Liver (tissue), 3 donors: ENCODE data around the gene NAV2.
A peak's percentile ranks its signal among the peaks of the same experiment; 100 is the strongest.

Source experiments
- JUND ChIP-seq, 2 donors: IDR thresholded peaks; 2 replicates each; pipeline ENCODE4 v1.6.1; 2016; ENCODE audit warnings: antibody characterized with exemption in 2 of 2
- YY1 ChIP-seq: IDR thresholded peaks from 2 replicates; pipeline ENCODE4 v1.6.1; 2016; ENCODE audit warnings: antibody characterized with exemption, mild to moderate bottlenecking
- TF ChIP-seq, protein P1 (sequence below): fragments of 150-350 bp; IDR thresholded peaks from 2 replicates; pipeline ENCODE4 v1.5.1; 2017; ENCODE audit warnings: improper control_type of control experiment, low read depth, low read length; ENCODE audit not compliant: missing input control
- donor health status: healthy.
- donor health status: healthy.

DNA sequence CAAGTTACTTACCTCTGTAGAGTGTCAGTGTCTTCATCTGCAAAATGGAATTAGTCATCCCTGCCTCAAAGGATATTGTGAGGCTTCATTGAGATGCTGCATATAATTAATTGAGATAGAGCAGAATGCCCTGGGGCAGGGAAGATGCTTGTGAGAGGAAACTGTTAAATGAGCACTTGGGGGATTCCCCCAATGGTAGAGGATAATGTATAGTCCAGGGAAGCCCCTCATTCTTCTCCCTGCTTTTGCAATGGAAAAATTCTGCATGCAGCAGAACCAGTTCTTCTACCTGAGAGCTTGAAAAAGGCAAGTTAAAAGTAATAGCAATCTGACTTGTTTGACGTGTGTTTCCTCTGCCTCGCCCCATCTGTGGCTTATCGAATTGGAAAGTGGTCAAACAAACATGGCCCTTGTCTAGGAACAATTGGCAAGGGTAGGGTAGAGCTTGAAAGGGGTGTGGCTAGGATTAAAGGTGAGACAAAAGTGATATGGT is 90.9 kb downstream of the NAV2 start:
- TF ChIP-seq, protein P1, sequence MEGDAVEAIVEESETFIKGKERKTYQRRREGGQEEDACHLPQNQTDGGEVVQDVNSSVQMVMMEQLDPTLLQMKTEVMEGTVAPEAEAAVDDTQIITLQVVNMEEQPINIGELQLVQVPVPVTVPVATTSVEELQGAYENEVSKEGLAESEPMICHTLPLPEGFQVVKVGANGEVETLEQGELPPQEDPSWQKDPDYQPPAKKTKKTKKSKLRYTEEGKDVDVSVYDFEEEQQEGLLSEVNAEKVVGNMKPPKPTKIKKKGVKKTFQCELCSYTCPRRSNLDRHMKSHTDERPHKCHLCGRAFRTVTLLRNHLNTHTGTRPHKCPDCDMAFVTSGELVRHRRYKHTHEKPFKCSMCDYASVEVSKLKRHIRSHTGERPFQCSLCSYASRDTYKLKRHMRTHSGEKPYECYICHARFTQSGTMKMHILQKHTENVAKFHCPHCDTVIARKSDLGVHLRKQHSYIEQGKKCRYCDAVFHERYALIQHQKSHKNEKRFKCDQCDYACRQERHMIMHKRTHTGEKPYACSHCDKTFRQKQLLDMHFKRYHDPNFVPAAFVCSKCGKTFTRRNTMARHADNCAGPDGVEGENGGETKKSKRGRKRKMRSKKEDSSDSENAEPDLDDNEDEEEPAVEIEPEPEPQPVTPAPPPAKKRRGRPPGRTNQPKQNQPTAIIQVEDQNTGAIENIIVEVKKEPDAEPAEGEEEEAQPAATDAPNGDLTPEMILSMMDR, result no peak
- TF ChIP-seq YY1 (peak; percentile 76), JUND (IDR thresholded peaks at IDR 0.05) (no peak)
